Stimulated activated CD4-positive, alpha-beta T cell treated with anti-CD3 and anti-CD28 coated beads, Interleukin-2, amount 100 ng/mL, for 24 hours (primary cell): ENCODE results near the gene TRIM58.

Experiments
- DNase-seq, 2 donors: peaks; one replicate each; pipeline ENCODE4 v3.0.0-alpha.2; 2020

TRIM58 gene, protein sequence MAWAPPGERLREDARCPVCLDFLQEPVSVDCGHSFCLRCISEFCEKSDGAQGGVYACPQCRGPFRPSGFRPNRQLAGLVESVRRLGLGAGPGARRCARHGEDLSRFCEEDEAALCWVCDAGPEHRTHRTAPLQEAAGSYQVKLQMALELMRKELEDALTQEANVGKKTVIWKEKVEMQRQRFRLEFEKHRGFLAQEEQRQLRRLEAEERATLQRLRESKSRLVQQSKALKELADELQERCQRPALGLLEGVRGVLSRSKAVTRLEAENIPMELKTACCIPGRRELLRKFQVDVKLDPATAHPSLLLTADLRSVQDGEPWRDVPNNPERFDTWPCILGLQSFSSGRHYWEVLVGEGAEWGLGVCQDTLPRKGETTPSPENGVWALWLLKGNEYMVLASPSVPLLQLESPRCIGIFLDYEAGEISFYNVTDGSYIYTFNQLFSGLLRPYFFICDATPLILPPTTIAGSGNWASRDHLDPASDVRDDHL

DNA sequence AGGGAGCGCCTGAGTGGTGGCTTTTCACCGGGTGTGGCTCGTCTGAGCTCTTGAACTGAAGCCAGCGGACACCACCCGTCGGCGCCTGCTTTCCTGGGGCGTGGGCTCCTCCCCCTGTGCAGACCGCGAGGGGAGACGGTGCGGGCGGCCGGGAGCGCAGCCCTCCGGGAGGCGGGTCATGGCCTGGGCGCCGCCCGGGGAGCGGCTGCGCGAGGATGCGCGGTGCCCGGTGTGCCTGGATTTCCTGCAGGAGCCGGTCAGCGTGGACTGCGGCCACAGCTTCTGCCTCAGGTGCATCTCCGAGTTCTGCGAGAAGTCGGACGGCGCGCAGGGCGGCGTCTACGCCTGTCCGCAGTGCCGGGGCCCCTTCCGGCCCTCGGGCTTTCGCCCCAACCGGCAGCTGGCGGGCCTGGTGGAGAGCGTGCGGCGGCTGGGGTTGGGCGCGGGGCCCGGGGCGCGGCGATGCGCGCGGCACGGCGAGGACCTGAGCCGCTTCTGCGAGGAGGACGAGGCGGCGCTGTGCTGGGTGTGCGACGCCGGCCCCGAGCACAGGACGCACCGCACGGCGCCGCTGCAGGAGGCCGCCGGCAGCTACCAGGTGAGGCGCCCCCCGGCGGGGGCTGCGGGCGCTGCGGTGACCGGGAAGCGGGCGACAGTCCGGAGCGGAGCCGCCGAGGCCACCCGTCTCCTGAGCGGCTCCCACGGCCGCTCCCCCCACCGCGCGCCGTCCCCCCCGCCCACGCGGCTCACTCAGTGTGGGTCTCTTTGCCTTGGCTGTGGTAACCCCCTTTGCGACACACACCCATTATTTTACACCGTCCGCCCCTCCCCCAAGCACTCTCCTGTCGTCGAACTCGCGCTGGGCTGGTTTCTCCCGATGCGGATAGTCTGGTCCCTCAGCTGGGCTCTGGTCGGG lies at the start of gene TRIM58:
Gene TRIM58 (plus strand): TSS at position 119 of the 916 bp plus-strand sequence. CDS start 60 bp downstream, at position 179.
- peak in 1 of 2 donors; percentile 58 for DNase-seq

DNA sequence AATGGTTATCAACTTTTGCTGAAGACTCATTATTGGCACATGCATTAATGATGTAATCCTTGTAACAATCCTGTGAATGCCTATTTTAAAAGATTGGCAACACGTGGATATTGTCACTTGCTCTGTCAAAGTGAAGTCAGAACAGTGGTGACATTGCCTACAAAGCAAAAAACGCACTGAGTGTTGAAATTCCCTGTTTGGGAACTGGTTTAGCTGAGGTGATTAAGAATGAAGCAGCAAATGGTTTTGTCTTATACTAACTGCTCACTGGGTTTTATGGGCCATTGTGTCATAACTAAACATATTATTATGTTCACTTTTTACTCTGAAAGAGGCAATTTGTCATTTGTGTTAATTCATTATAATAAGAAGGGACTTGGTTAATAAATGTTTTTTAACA lies 44.4 kb upstream of the TRIM58 start:
- DNase-seq = no peak

DNA sequence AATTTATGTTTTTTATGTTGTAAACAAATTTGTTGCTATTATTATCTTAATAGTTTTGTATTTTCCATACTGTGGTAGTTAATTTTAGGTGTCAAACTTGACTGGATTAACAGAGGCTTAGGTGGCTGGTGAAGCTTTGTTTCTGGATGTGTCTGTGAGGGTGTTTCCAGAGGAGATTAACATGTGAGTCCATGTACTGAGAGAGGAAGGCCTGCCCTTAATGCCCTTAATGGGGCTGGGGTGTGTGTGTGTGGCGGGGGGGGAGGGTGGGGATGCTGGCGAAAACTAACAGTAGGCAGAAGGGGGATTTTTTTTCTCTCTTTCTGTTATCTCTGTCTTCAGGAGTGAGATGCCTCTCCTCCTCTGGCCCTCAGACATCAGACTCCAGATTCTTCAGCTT lies 34.9 kb upstream of the TRIM58 start:
- no peak for DNase-seq

DNA sequence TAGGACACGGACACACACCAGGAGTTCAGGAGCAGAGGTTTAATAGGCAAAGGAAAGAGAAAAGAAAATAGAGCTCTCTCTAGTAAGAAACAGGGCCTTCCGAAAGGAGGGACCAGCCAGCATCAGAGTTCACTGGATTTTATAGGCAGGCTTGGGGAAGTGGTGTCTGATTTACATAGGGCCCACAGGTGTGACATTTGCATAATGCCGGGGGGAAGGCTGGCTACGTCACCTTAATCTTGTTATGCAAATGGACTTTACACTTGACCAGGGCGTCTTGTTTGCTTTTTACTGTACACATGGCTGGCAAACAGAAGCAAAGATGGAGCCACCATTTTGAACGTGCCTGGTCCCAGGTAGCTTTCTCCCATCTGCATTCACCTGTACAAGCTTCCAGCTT lies 33.0 kb upstream of the TRIM58 start, which contains the start of gene OR14A16:
Gene OR14A16 (minus strand): TSS at position 97 of the 400 bp plus-strand sequence. CDS start 8,390 bp downstream, outside the sequence.
- DNase-seq = no peak

DNA sequence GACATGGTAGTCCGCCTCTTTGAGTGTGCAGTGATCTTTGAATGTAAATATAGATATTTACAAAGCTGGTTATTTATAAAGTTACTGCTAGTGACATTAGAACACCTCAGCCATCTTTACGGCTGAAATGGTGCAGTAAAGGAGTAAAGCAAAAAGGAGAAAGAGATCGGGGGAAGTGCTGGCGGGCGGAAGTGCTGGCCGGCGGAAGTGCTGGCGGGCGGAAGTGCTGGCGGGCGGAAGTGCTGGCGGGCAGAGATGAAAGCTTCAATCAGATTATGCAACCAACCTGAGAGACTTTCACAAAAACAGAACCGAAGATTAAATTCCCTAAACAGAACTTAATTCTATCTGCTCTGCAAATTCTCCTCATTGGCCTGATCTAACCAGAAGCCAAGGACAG lies 31.6 kb upstream of the TRIM58 start:
- DNase-seq = no peak

DNA sequence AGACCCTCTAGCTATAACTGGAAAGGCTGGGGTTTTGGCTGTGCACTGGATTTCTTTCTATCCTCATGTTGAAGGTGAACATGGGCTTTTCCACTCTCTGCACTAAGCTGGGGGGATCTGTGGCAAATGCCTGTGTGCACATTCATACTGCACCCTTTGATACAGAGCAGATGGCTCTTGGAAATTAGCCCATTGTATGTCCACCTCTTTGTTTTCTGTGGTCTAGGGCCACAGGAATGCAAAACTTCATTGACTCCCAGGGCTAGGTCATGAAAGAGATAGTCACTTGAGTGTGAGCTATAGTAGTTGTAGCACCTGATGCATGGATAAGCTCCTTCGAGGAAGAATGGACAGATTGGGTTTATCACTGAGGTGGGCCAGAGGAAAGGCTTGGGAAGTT lies 27.3 kb upstream of the TRIM58 start:
- no peak for DNase-seq

DNA sequence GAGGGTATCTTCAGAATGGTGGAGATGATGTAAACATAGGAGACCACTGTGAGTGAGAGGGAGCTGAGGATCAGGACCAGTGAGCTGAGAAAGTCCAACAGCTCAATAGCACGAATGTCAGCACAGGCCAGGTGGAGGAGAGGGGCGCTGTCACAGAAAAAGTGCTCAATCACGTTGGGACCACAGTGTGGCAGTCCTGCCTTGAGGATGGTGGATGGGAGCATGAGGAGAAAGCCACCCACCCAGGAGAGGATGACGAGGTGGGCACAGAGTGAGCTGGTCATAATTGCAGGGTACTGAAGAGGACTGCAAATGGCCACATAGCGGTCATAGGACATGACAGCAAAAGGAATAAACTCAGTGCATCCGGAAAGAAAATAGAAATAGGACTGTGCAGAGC lies 23.4 kb upstream of the TRIM58 start:
- DNase-seq = no peak

DNA sequence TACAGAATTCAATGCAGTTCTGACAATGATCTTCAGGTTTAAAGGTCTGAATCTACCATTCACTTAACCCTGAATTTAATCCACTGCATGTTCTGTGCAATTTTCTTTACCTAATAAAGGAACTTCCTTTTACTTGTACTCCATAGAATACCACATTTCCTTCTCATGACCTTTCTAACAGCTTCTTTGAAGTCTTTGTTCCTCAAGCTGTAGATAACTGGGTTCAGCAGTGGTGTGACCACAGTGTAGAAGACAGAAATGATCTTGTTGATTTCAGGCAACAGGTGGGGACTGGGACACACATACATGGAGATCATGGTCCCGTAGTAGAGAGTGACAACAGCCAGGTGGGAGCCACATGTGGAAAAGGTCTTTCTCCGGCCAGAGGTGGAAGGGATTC lies 16.2 kb upstream of the TRIM58 start:
- DNase-seq = no peak

DNA sequence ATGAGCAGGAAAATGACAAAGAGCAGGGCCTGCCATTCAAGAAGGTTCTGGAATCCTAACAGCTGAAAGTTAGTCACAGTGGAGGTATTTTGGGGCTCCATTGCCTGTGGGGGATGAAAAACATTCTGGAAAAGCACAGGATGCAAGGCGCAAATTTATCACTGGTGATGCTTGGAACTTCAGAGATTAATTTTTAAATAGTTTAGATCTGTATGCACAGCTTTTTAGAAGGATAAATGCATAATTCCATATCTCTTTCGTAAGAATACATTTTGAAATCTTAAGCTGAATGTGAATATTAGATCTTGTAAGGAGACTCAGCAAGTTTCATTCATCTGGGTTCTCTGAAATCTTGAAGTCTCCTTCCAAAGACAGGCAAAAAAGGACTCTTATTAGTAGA lies 15.2 kb upstream of the TRIM58 start, which contains the start of gene OR11L1:
Gene OR11L1 (minus strand): TSS at position 101 of the 400 bp plus-strand sequence. CDS start 0 bp downstream, at position 101.
- no peak for DNase-seq

DNA sequence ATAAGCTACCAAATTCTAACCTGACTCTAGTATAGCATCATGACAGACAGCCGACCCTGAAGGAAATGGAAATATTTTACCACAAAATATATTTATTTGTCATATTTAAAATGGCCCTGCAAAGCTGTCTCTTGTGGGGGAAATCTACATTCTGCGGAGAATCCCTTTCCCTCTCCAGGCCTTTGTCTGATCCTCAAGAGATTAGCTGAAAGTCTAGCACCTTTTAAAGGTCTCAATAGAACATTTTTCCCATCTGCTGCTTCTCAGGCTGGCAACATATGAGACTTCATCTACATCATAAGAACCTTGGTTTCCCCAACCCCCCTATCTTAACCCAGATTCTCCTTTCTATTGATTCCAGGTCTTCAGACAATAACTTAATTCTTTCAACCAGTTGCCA lies 13.6 kb upstream of the TRIM58 start:
- no peak for DNase-seq

DNA sequence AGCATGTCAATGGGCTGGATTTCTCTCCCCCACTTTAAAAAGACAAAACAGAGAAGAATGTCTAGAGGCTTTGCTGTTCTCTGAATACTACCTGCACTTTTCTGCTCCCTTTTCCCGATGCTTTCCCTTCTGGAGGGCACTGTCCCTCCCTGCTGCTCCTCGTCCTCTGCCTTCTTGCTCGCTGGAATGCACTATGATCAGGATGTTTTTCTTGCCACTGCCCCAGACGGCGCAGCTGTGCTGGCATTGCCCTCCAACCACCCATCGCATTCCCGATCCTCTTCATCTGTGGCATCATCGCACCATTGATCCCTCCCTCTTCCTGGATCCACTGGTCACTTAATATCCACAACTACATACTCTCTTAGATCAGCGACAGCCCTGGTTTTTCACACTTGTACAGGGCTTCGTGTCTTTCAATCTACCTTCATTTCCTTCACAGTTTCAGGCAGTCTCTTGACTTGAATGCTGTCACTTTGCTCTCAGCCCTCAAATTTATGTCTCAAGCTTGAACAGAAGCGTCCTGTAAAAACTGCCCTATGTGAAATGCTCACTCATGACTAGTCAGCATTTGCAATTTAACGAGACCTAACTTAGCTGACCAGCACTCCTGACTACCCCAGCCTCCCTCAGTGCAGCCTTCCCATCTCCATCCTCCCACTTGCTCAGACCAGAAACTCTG lies 11.8 kb upstream of the TRIM58 start:
- no peak for DNase-seq

DNA sequence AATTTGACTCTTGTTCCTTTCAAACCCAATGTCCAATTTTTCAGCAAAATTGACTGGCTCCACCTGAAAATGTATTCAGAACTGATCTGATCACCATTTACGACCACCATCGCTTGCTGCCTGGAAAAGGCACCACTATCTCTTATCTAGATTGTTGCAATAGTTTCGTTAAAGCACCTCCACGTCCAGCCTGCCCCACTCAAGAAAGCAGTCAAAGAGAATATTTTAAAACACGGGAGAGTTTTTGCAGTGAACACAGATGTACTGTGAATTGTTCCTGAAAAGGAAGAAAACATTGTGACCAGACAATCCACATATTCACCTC lies 11.3 kb upstream of the TRIM58 start:
- DNase-seq = no peak

DNA sequence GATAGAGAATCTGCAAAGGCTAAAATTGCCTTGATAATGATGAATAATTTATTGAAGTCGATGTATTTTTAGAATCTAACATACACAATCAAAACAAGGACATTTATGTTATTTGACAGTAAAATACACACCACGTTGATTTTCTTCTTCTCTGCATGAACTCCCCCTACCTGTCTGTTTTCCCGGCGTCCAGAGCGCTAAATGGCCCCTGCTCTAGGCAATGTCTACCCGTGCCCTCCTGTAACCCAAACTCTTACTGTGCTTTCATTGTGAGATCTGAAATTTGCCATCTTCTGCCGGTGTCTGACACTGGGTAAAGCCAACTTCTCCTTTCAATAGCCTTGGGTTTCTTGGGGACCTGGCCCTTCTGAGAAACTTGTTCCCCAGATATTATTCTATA lies 8.6 kb upstream of the TRIM58 start:
- no peak for DNase-seq

DNA sequence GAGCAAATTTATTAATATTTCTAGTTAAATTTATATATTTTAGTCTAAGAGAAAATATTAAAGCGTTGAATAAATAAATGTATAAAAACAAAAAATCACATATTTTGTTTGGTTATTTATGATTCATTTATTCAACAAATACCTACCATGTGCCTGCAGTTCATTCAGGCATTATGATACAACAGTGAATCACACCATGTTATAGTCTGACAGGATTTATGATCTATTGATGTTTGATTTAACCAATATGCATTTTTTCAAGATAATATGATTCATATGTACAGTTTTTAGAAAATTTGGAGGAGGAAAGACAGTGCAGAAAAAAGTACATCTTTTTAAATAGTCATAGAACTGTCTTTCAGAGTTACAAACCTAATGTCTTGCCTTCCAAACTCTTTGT lies 7.4 kb upstream of the TRIM58 start:
- no peak for DNase-seq

DNA sequence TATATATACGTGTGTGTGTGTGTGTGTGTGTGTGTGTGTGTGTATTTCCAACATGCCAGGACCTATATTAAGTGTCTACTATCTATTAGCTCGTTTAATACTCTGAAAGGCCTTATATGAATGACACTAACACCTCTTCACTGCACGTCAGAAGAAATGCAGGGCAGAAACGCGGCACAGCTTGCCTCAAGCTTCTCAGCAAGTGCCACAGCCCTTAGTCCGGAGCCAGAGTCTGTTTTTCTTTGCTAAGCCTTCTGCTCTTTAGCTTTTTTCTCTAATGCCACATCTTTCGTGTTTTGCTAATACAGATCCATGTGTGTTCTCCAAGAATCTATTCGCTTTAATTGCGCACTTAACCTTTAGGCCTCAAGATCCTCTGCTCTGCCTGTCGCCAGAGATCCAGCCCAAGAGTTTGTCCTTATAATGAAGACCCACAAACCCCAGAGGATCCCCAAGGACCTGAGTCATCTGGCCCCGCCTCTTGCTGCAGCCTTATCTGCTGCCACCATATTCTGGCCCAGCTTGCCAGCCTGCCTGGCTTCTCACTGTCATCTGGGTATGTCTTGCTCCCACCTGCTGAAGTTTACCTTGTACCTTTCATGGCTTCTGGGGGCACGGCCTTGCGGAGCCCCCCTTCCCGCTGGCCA lies 2.0 kb upstream of the TRIM58 start:
- DNase-seq = no peak

DNA sequence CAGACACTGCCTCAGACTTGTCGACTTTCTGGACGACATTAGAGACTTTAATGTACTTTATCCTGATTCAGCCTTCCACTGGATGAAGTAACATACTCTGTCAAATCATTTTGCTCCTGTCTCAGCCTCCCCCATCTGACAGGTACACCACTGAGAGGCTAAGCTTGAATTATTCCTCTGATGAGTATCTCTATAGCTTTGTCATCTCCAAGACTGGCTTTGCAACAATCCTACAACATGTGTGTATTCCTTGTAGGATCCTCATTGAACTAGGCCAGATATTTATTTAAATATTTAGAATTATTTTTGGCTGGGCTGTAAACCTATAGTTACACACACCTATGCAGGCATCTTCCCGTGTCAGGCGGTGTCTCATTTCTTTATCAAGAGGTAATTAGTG lies 1.1 kb upstream of the TRIM58 start:
- DNase-seq = no peak

DNA sequence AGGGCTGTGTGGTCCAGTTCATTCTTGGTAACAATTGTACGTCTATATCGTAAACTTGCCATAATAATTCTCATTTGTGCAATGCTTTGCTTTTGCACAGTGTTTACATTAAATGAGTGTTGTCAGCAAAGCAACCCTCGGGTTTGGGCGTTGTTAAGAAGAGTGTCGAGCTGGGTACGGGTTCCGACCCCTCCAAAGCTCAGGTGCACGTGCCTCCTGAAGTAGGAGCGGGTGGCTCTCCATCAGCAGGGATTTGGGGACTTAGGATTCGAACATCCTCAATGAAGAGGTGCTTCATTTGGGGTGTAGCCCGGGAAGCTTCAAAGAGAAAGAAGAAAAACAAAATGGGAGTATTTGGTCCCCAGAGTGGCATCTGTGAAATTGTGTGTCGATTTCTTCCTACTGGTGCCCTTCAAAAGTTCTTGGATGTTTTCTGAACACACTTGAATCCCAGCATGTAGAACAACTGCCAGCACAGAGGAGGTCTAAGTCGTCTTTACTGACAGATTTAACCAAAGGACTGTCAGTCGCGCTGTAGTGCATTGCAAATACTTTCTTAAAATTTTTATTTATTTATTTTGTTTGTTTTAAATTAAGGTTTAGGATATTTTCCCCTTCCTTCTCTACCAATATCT lies 1.1 kb downstream of the TRIM58 start:
- no peak for DNase-seq

DNA sequence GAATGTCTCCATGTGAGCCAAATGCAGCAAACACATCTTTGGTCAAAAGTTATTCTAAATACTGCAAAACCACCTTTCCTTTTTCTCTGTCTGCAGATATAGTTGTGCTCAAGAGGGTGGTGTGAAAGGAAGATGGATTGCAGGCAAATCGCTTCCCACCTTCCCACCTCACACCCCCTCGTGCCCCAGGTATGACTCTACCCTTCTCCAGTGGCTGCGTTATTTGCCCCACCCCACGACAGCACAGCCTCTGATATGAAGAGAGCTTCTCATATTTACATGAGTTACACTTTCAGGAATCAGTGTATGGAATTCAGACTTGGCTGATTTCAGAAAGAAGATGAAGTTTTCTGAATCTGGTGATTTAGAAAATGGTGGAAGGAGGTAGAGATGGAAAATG lies 5.8 kb downstream of the TRIM58 start:
- DNase-seq = no peak

DNA sequence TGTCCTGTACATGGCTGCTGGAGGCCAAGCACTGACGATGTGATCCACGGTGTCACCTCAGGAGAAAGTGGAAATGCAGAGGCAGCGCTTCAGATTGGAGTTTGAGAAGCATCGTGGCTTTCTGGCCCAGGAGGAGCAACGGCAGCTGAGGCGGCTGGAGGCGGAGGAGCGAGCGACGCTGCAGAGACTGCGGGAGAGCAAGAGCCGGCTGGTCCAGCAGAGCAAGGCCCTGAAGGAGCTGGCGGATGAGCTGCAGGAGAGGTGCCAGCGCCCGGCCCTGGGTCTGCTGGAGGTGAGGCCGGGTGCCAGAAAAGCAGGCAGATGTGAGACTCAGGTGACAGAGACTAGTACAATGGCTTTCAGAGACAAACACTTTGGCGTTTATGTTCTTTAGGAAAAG lies 7.7 kb downstream of the TRIM58 start:
- no peak for DNase-seq

DNA sequence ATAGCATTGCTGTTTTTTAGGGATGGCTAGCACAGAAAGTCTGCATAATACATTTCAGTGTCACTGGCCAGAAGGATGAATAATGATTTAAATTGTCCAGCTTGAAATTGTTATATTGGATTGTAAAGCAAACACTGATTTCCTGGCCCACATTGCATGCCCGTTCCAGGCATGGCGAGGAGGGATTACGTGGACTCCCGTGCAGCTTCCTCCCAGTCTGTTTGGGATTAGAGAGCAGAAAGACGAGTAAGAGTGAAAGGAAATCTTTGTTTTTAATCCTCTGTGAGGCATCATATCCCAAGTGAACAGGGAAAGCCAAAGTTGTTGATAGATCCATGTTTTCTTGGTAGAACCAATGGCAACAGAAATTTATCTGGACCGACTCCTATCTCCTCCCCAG lies 8.4 kb downstream of the TRIM58 start:
- DNase-seq = no peak

DNA sequence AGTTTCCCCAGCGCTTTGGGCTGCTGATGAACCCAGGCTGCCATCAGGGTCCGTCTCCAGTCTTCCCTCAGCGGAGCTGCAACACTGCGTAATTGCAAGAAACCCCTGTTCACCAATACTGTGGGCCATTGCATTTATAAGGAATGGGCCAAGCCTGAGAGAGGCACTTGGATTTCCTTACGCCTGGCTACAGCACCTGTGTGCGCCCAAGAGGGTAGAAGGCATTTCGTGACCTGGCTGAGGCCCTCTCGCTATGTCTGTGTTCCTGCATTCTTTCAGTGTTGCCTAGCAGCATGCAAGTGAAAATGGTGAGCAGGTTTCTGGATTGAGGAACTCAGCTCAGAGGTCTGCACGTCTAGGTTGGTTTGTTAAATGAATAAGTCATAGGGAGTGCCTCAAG lies 26.4 kb downstream of the TRIM58 start:
- no peak for DNase-seq

DNA sequence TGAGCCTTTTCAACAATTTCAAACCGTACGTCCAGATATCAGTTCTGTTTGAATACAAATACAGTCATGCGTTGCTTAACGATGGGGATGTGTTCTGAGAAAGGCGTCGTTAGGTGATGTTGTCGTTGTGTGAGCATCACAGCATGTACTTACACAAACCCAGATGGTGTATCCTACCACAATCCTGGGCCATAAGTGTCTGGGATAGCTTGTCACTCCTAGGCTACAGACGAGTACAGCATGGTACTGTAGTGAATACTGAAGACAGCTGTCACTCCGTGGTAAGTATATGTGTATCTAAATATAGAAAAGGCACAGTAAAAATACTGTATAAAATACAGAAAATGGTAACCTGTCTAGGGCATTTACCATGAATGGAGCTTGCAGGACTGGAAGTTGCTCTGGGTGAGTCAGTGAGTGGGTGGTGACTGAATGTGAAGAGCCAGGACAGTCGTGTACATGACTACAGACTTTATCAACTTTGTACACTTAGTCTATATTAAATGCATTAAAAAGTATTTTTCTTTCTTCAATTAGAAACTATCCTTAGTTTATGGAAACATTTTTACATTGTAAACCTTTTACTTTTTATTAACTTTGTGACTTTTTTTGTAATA lies 27.9 kb downstream of the TRIM58 start:
- no peak for DNase-seq
